Measurements from ENCODE around the gene CBFA2T3.

CBFA2T3 gene

DNA sequence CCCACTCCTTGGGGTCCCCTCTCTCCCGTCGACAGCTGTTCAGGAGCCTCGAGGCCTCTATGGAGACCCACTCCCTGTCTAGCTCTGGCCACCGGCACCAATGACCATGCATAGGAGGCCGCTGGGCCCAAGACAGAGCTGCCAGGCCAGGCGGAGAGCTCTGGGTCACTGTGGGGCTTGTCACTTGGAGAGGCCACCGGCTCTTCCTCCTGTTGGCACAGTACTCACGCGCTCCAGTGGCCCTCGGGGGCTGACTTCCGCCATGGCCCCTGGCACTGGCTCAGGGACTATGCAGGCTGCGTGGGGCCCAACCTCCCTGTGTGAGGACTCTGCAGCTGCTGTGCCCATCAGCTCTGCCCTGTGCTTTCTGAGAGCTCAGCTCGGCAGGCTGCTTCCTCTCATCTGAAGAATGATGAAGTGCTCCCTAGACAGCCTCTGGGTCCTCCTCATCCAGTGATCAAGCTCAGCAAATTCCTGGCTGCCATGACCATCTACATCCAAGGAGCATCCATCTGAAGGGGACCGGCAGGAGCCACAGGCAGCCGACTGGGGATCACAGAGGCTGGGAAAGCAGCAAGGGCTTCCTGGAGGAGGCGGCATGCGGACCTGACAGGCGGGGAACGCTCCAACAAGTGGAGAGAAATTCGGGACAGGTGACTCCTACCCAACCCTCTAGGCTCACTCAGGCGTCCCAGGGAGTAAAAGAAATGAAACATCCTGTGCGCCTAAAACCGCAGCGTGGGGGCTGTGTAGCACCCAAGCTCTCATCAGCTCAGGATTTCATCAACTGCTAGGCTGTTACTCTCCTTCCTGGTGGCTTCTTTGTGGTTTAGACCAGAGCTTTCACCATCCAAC, 137.0 kb downstream of the CBFA2T3 start:
- no peak overlapping the region for H3K4me3 ChIP-seq
- H3K27ac ChIP-seq, result no peak overlapping the region

DNA sequence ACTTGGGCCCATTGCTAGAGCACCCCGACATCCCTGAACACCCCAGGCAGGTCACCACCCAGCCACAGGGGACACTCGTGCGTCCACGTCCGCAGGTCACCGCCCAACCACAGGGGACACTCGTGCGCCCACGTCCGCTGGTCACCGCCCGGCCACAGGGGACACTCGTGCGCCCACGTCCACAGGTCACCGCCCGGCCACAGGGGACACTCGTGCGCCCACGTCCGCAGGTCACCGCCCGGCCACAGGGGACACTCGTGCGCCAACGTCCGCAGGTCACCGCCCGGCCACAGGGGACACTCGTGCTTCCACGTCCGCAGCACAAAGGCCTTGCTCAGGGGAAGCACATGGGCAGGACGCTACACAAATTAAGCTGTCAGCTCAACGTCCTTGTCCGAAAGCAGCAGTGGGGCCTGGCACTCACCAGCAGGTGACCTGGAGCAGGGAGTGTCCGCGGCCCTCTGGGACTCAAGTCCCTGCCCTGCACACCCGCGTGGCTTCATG, 137.9 kb downstream of the CBFA2T3 start:
- no peak overlapping the region for H3K27ac ChIP-seq
- H3K4me3 ChIP-seq, result no peak overlapping the region

DNA sequence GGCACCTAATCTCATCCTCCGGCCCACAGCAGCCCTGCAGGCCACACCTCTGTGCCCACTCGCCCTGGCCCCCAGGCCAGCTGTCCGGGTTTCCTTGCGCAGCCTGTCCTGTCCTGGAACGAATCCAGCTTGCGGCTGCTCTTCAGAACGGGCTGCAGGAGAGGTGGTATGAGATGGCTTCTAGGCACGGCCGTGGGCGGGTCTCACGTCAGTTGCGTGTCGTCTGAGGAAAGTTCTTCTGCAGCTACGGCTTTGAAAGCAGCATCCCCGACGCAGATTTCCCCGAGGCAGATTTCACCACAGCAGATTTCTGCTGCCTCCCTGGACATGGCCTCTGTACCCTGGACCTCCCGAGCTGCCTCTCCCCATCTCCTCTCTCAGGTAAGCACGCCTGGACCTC, 138.4 kb downstream of the CBFA2T3 start:
- H3K4me3 ChIP-seq, result no peak overlapping the region

DNA sequence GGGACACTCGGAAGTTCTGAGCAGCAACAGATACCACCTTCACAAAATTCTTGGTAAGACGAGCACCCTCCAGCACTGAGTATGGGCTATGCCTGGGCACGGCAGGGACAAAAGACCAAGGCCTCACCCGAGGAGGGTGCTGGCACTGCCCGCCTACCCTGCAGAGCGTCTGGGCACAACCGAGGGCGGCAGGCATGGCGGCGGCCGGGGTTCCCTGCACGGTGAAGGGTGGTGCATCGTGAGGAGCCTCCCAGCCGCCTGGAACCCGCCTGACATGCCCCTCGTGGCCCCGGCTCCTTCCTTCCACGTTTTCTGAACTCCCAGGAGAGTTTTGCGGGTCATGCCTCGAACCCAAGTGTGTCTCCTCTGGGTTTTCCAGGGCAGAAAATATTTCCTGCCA, 139.2 kb downstream of the CBFA2T3 start:
- no peak overlapping the region for H3K4me3 ChIP-seq
- no peak overlapping the region for H3K27ac ChIP-seq

More for the DNA sequence above, 138.4 kb downstream of the CBFA2T3 start:
- H3K27ac ChIP-seq, result no peak overlapping the region

DNA sequence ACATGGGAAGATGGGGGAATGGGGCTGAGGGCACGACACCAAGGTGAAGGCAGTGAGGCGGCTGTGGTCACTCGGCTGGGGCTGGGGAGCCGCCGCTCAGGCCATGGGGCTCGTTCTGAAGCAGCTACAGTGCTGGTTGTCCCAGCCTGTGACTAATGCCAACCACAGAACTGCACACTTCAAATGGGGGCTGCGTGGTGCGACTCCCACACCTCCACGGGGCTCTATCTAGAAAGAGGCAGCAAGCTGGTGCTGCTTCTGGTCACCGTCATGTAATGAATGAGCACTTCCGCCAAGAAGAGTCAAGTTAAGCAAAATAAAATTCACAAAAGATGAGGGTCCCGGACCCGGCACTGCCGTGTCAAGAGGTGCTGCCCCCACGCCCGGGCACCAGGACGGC, 140.2 kb downstream of the CBFA2T3 start:
- Histone ChIP-seq H3K4me3 (no peak overlapping the region), H3K27ac (no peak overlapping the region)

DNA sequence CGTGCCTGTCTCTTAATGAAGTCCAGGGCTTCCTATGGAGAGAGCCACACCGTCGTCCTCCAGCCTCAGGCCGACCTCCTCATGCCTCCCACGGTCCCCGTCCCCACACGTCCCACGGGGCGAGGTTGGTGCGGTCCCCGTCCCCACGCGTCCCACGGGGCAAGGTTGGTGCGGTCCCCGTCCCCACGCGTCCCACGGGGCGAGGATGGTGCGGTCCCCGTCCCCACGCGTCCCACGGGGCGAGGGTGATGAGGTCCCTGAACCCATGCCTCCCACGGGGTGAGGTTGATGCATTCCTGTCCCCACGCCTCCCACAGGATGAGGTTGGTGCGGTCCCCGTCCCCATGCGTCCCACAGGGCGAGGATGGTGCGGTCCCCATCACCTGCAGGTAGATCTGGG, 141.2 kb downstream of the CBFA2T3 start:
- Histone ChIP-seq H3K27ac (no peak overlapping the region), H3K4me3 (no peak overlapping the region)

DNA sequence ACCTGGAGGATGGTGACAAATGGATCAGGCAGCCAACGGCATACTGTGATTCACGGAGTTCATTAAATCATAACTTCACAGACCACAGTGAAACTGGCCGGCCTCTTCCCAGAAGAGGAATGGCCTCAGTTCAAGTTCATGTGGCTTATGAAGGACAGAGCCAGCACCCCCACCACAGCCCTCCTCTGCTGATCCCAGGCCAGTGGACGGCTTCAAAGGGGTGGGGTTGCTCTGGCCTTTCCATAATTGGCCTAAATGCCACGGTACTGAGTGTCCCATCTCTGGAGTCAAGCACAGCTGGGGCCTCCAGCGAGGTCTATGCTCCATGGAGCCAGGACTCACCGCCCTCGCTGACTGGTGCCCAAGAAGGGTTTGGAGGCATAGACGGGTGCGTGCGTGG, 141.6 kb downstream of the CBFA2T3 start:
- Histone ChIP-seq H3K27ac (no peak overlapping the region), H3K4me3 (no peak overlapping the region)

DNA sequence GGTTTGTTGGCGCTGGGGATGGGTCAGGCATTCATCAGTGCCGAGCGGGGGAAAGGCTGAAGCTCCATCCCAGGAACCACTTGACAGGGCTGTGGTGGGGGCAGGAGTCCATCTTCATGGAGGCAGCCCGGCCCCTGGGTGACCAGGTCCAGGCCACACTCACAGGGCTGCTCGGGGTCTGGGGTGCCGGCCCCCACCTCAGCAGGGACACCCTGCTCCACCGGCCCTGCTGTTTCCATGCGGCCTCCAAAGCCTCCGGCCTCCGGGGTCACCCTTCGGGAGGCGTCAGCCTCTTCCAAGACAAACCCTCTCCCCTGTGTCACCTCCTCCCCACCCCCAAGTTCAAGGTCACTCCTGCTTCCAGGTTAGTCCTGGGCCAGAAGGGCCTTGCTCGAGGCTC, 142.3 kb downstream of the CBFA2T3 start:
- H3K4me3 ChIP-seq, result no peak overlapping the region
- no peak overlapping the region for H3K27ac ChIP-seq

DNA sequence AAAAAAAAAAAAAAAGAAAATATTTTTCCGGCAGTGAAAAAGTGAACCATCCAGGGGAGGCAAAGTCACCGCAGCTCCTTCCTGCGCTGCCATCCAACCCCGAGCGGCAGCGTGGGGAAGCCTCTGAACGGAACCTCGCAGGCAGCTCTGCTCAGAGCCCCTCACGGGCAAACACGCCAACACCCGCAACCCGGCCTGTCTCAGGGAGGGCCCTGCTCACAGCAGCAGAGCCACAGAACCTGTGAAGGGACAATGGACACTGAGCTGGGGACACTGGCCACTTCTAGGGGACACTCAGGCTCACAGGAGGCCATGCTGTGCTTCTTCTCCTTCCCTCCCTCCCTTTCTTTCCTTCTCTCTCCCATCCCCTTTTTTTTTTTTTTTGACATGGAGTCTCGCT, 143.9 kb downstream of the CBFA2T3 start:
- H3K4me3 ChIP-seq, result no peak overlapping the region
- H3K27ac ChIP-seq, result no peak overlapping the region

DNA sequence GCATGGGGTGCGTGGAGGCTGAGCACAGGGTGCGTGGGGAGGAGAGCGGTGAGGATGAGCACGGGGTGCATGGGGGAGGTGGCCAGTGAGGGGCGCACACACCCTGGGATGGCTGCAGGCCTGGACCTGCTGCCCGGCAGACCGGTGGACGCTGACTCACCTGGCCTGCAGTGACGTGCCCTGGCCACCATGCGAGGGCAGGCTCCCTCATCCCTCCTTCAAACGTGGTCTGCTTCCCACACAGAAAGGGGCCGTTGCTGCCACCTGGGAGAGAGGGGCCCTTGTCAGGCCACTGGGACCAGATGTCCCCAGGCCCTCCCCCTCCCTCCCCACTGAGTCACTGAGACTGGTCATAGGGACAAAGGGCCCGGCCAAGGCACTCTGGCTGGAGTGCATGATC, 145.2 kb downstream of the CBFA2T3 start:
- Histone ChIP-seq H3K27ac (no peak overlapping the region), H3K4me3 (no peak overlapping the region)

DNA sequence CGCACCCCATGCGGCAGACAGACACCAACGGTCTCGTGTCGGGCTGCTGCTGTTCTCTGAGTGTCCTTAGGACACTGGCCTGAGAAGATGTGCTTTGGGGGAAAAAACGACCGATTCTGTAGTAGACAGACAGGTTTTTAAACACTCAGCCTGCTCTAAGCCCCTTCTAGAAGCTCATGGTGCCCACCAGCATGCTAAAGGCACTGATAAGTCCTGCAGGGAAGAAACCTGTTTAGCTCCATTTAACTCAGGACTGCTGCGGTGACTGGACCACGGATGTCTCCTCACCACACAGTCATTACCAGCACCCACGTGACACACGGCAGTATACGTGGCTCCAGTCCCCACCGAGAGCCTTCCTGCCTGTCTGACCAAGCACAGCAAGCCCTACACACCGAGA, 146.2 kb downstream of the CBFA2T3 start:
- Histone ChIP-seq H3K27ac (no peak overlapping the region), H3K4me3 (no peak overlapping the region)

DNA sequence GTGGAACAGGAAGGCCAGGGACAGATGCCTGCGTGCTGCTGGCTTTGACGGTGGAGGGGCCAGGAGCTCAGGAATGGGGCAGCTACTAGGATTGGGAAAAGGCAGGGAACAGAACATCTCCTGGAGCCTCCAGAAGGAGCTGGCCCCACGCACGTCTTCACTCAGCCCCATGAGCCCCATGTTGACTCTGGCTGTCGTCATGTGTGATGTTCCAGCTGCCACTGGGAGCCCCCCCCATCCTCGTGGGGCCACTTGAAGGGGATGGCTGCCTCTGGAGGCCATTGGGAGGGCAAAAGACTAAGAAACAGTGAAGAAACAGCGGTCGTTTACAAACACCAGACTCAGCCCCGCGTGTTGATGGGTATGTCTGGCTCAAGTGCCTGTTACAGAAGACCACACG, 146.7 kb downstream of the CBFA2T3 start:
- Histone ChIP-seq H3K4me3 (no peak overlapping the region), H3K27ac (no peak overlapping the region)

DNA sequence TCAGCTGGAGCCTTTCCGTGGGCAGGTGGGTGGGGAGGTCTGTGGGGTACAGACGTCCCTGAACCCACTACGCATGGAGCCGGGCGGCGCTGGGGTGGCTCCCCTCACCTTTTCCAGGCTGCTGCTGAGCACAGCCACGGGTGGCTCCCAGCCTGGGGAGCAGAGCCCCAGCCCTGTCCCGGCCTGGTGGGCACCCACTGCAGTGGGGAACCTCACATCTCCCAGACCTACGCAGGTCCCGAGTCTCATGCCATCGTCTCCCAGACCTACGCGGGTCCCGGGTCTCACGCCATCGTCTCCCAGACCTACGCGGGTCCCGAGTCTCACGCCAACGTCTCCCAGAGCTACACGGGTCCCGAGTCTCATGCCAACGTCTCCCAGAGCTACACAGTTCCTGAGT, 148.3 kb downstream of the CBFA2T3 start:
- no peak overlapping the region for H3K4me3 ChIP-seq

DNA sequence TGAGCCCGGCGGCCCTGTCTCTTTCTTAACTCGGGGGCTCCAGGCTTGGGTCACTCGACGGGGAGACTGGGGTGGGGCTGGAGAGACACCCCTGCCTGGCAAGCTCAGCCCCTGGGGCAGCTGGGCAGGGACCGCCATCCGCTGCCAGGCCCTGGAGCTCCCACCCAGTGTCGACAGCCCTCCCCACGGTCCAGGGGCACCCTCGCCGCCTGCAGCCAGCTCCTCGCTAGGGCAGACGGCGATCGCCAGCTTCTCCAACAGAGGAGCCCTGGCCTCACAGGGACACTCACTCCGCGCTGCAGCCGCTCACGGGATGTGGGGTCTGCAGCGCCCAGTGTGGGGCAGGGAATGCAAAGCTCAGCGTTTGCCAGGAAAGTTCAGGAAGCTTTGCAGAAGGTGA, 149.3 kb downstream of the CBFA2T3 start:
- Histone ChIP-seq H3K27ac (no peak overlapping the region), H3K4me3 (no peak overlapping the region)

More for the DNA sequence above, 148.3 kb downstream of the CBFA2T3 start:
- H3K27ac ChIP-seq, result no peak overlapping the region

DNA sequence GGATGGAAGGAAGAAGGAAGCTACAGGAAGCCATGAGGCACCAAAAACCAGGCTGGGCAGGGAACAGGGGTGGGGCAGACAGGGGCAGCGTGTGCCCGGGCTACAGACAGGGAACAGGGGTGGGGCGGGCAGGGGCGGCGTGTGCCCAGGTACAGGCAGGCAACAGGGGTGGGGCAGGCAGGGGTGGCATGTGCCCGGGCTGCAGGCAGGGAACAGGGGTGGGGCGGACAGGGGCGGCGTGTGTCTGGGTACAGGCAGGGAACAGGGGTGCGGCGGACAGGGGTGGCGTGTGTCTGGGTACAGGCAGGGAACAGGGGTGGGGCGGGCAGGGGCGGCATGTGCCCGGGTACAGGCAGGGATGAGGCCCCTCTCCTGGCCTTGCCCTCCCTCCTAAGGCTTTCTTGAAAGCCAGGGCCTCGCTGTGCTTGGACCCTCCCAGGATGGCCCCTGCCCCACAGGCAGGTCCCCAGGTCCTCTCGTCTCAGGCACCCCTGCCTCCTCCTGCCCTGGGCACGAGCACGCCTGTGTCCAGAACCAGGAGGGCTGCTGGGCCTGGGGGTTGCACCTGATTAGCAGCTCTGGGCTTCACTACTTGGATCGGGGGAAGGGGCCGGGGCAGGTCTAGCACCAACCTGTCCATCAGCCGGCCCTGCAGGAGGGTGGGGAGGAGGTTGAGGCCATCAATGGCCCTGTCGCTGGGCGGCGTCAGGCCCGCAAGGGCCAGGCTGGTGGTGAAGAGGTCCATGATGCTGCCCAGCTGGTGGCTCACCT, 150.8 kb downstream of the CBFA2T3 start:
- no peak overlapping the region for H3K27ac ChIP-seq
- H3K4me3 ChIP-seq, result no peak overlapping the region

DNA sequence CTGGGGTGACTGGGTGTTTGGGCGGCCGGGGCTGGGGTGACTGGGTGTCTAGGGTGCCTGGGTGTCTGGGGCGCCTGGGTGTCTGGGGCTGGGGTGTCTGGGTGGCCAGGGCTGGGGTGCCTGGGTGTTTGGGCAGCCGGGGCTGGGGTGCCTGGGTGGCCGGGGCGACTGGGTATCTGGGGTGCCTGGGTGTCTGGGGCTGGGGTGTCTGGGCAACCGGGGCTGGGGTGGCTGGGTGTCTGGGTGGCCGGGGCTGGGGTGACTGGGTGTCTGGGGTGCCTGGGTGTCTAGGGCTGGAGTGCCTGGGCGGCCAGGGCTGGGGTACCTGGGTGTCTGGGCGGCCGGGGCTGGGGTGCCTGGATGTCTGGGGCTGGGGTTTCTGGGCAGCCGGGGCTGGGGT, 151.9 kb downstream of the CBFA2T3 start:
- Histone ChIP-seq H3K4me3 (no peak overlapping the region), H3K27ac (no peak overlapping the region)
